ENCODE data around the gene NAV2.

The NAV2 gene

GRCh38 chr11:19736831-19737230 lies 24.2 kb downstream of the NAV2 start:
- H2AK5ac ChIP-seq (ENCODE audit: low read length) = no peak overlapping the region
- H2BK120ac ChIP-seq (ENCODE audit: insufficient read depth, low read length, poor library complexity) = no peak overlapping the region
- H3K27me3 ChIP-seq (ENCODE audit: insufficient read depth, low read length) = no peaks in the 10 kb centered on the region
- WGBS (ENCODE audit: extremely low coverage, insufficient coverage, insufficient read length) = no CpG with 5 or more reads among the region's 3 CpGs
- no peaks in the 10 kb centered on the region for H3K79me1 ChIP-seq (ENCODE audit: low read length)
- H3K4me3 ChIP-seq (ENCODE audit: low read depth, low read length) = no peak overlapping the region
- H3K23ac ChIP-seq (ENCODE audit: low read length) = no peak overlapping the region
- no peak overlapping the region for H2BK12ac ChIP-seq (ENCODE audit: low read length)
- no peak overlapping the region for H2AFZ ChIP-seq (ENCODE audit: insufficient read depth, low read length, poor library complexity)
- H3K9me3 ChIP-seq (ENCODE audit: insufficient read depth, low read depth, low read length) = no peaks in the 10 kb centered on the region
- H3K9ac ChIP-seq (ENCODE audit: low read length) = no peak overlapping the region
- no peak for DNase-seq
- no peaks in the 10 kb centered on the region for H3K79me2 ChIP-seq (ENCODE audit: control insufficient read depth, insufficient read depth, low read length, poor library complexity)
- H4K91ac ChIP-seq (ENCODE audit: low read depth, low read length) = no peak overlapping the region
- no peaks in the 10 kb centered on the region for H3K36me3 ChIP-seq (ENCODE audit: control insufficient read depth in 1 of 2, insufficient read depth in 2 of 2, low read length in 2 of 2)
- no peak overlapping the region for H4K12ac ChIP-seq (ENCODE audit: low read depth, low read length)
- H3K14ac ChIP-seq (ENCODE audit: low read length) = no peak overlapping the region
- H3K4me2 ChIP-seq (ENCODE audit: low read length) = no peak overlapping the region
- no peak overlapping the region for H4K8ac ChIP-seq (ENCODE audit: low read depth, low read length)
- no peak overlapping the region for H3K27ac ChIP-seq (ENCODE audit: low read depth, low read length)
- H3K18ac ChIP-seq (ENCODE audit: low read length) = no peak overlapping the region
- H3K4ac ChIP-seq (ENCODE audit: low read depth, low read length) = no peak overlapping the region
- H2BK5ac ChIP-seq (ENCODE audit: low read depth, low read length, poor library complexity) = no peak overlapping the region
- no peaks in the 10 kb centered on the region for H3K4me1 ChIP-seq (ENCODE audit: control insufficient read depth in 1 of 2, insufficient read depth in 2 of 2, low read length in 2 of 2)

- no peak overlapping the region for H2BK120ac ChIP-seq (ENCODE audit: insufficient read depth, low read length, poor library complexity)
- WGBS (ENCODE audit: extremely low coverage, insufficient coverage, insufficient read length) = no CpG with 5 or more reads among the region's 4 CpGs
- no peak overlapping the region for H2AFZ ChIP-seq (ENCODE audit: insufficient read depth, low read length, poor library complexity)
- H3K4ac ChIP-seq (ENCODE audit: low read depth, low read length) = no peak overlapping the region
- no peak overlapping the region for H3K23ac ChIP-seq (ENCODE audit: low read length)
- H2BK12ac ChIP-seq (ENCODE audit: low read length) = no peak overlapping the region
- H4K12ac ChIP-seq (ENCODE audit: low read depth, low read length) = no peak overlapping the region
- no peaks in the 10 kb centered on the region for H3K9me3 ChIP-seq (ENCODE audit: insufficient read depth, low read depth, low read length)
- no peak overlapping the region for H3K9ac ChIP-seq (ENCODE audit: low read length)
- no peak overlapping the region for H3K4me2 ChIP-seq (ENCODE audit: low read length)
- H3K27ac ChIP-seq (ENCODE audit: low read depth, low read length) = no peak overlapping the region
- H4K91ac ChIP-seq (ENCODE audit: low read depth, low read length) = no peak overlapping the region
- no peak overlapping the region for H3K14ac ChIP-seq (ENCODE audit: low read length)
- H2AK5ac ChIP-seq (ENCODE audit: low read length) = no peak overlapping the region
- H3K4me3 ChIP-seq (ENCODE audit: low read depth, low read length) = no peak overlapping the region
- no peaks in the 10 kb centered on the region for H3K27me3 ChIP-seq (ENCODE audit: insufficient read depth, low read length)
- no peak overlapping the region for H2BK5ac ChIP-seq (ENCODE audit: low read depth, low read length, poor library complexity)
- DNase-seq = no peak
- no peaks in the 10 kb centered on the region for H3K4me1 ChIP-seq (ENCODE audit: control insufficient read depth in 1 of 2, insufficient read depth in 2 of 2, low read length in 2 of 2)
- H3K18ac ChIP-seq (ENCODE audit: low read length) = no peak overlapping the region
- H4K8ac ChIP-seq (ENCODE audit: low read depth, low read length) = no peak overlapping the region
- H3K79me1 ChIP-seq (ENCODE audit: low read length) = no peaks in the 10 kb centered on the region
- H3K36me3 ChIP-seq (ENCODE audit: control insufficient read depth in 1 of 2, insufficient read depth in 2 of 2, low read length in 2 of 2) = no peaks in the 10 kb centered on the region
- no peaks in the 10 kb centered on the region for H3K79me2 ChIP-seq (ENCODE audit: control insufficient read depth, insufficient read depth, low read length, poor library complexity)
Measured at GRCh38 chr11:19737575-19737974, 24.9 kb downstream of the NAV2 start.

GRCh38 chr11:19738124-19738523 lies 25.5 kb downstream of the NAV2 start:
- no peak overlapping the region for H4K8ac ChIP-seq (ENCODE audit: low read depth, low read length)
- H3K4me1 ChIP-seq (ENCODE audit: control insufficient read depth in 1 of 2, insufficient read depth in 2 of 2, low read length in 2 of 2) = peaks cover 0 to under 1% of the 10 kb centered on the region in 2 experiments
- no peak overlapping the region for H4K91ac ChIP-seq (ENCODE audit: low read depth, low read length)
- no peak overlapping the region for H3K27ac ChIP-seq (ENCODE audit: low read depth, low read length)
- H3K79me2 ChIP-seq (ENCODE audit: control insufficient read depth, insufficient read depth, low read length, poor library complexity) = no peaks in the 10 kb centered on the region
- H3K4me2 ChIP-seq (ENCODE audit: low read length) = no peak overlapping the region
- no peak overlapping the region for H3K23ac ChIP-seq (ENCODE audit: low read length)
- no peak overlapping the region for H2BK12ac ChIP-seq (ENCODE audit: low read length)
- H4K12ac ChIP-seq (ENCODE audit: low read depth, low read length) = no peak overlapping the region
- H2AK5ac ChIP-seq (ENCODE audit: low read length) = no peak overlapping the region
- no peak overlapping the region for H3K4me3 ChIP-seq (ENCODE audit: low read depth, low read length)
- H3K9me3 ChIP-seq (ENCODE audit: insufficient read depth, low read depth, low read length) = no peaks in the 10 kb centered on the region
- no peak overlapping the region for H3K9ac ChIP-seq (ENCODE audit: low read length)
- H3K4ac ChIP-seq (ENCODE audit: low read depth, low read length) = no peak overlapping the region
- no peak overlapping the region for H3K18ac ChIP-seq (ENCODE audit: low read length)
- DNase-seq = no peak
- no peak overlapping the region for H2BK120ac ChIP-seq (ENCODE audit: insufficient read depth, low read length, poor library complexity)
- no peaks in the 10 kb centered on the region for H3K27me3 ChIP-seq (ENCODE audit: insufficient read depth, low read length)
- no peaks in the 10 kb centered on the region for H3K36me3 ChIP-seq (ENCODE audit: control insufficient read depth in 1 of 2, insufficient read depth in 2 of 2, low read length in 2 of 2)
- WGBS (ENCODE audit: extremely low coverage, insufficient coverage, insufficient read length) = no CpG with 5 or more reads among the region's 3 CpGs
- no peak overlapping the region for H3K14ac ChIP-seq (ENCODE audit: low read length)
- no peak overlapping the region for H2AFZ ChIP-seq (ENCODE audit: insufficient read depth, low read length, poor library complexity)
- H2BK5ac ChIP-seq (ENCODE audit: low read depth, low read length, poor library complexity) = no peak overlapping the region
- no peaks in the 10 kb centered on the region for H3K79me1 ChIP-seq (ENCODE audit: low read length)

- no peaks in the 10 kb centered on the region for H3K79me2 ChIP-seq (ENCODE audit: control insufficient read depth, insufficient read depth, low read length, poor library complexity)
- no CpG with 5 or more reads among the region's 4 CpGs for WGBS (ENCODE audit: extremely low coverage, insufficient coverage, insufficient read length)
- H3K14ac ChIP-seq (ENCODE audit: low read length) = no peak overlapping the region
Measured at GRCh38 chr11:19739872-19740271, 27.2 kb downstream of the NAV2 start.

More at GRCh38 chr11:19739872-19740271, 27.2 kb downstream of the NAV2 start:
- Histone ChIP-seq H3K4ac (ENCODE audit: low read depth, low read length) (no peak overlapping the region), H2AK5ac (ENCODE audit: low read length) (no peak overlapping the region), H3K23ac (ENCODE audit: low read length) (no peak overlapping the region), H3K4me2 (ENCODE audit: low read length) (no peak overlapping the region), H3K9ac (ENCODE audit: low read length) (no peak overlapping the region), H3K4me3 (ENCODE audit: low read depth, low read length) (no peak overlapping the region), H2AFZ (ENCODE audit: insufficient read depth, low read length, poor library complexity) (no peak overlapping the region), H2BK120ac (ENCODE audit: insufficient read depth, low read length, poor library complexity) (no peak overlapping the region), H4K91ac (ENCODE audit: low read depth, low read length) (no peak overlapping the region), H3K4me1 (ENCODE audit: control insufficient read depth in 1 of 2, insufficient read depth in 2 of 2, low read length in 2 of 2) (peaks cover 0 to 3% of the 10 kb centered on the region in 2 experiments), H3K18ac (ENCODE audit: low read length) (no peak overlapping the region), H3K27ac (ENCODE audit: low read depth, low read length) (no peak overlapping the region), H3K9me3 (ENCODE audit: insufficient read depth, low read depth, low read length) (no peaks in the 10 kb centered on the region), H3K36me3 (ENCODE audit: control insufficient read depth in 1 of 2, insufficient read depth in 2 of 2, low read length in 2 of 2) (no peaks in the 10 kb centered on the region), H3K27me3 (ENCODE audit: insufficient read depth, low read length) (no peaks in the 10 kb centered on the region), H4K8ac (ENCODE audit: low read depth, low read length) (no peak overlapping the region), H4K12ac (ENCODE audit: low read depth, low read length) (no peak overlapping the region), H2BK5ac (ENCODE audit: low read depth, low read length, poor library complexity) (no peak overlapping the region), H3K79me1 (ENCODE audit: low read length) (no peaks in the 10 kb centered on the region), H2BK12ac (ENCODE audit: low read length) (no peak overlapping the region)
- DNase-seq = no peak

Data from trophoblast cell (in vitro differentiated cells and primary cell).